BJ (cell line): Measurements from ENCODE around the gene RNF213. TPM values are rescaled to one million over a fixed set of nuclear protein-coding genes. Genes with fewer than 3 reads are reported as not detected.

Experiments
- CTCF ChIA-PET: fragments of 350-600 bp; formaldehyde crosslinking; extraction: SDS; loops from one replicate; lab custom pipeline; 2021; ENCODE audit warnings: antibody characterized with exemption, inconsistent platforms; lab: Yijun Ruan, JAX
- POLR2A ChIA-PET: fragments of 300-600 bp; sonication (Branson Sonifier 250); formaldehyde crosslinking; extraction: SDS; loops from one replicate; lab custom pipeline; 2021; ENCODE audit warnings: antibody characterized with exemption; lab: Charles Lee
- DNase-seq: peaks from one replicate; pipeline ENCODE4 v3.0.0-alpha.2; 2011; ENCODE audit warnings: low read depth
- H3K27me3 ChIP-seq: 2 replicates; pipeline ENCODE4 v1.6.0; 2011; ENCODE audit warnings: low read length; ENCODE audit not compliant: control insufficient read depth, insufficient read depth
- H3K36me3 ChIP-seq: 2 replicates; pipeline ENCODE4 v1.5.1; 2011; ENCODE audit warnings: low read length; ENCODE audit not compliant: control insufficient read depth, insufficient read depth
- H3K4me3 ChIP-seq: 2 replicates; pipeline ENCODE4 v1.5.1; 2011; ENCODE audit warnings: low read depth, mild to moderate bottlenecking, control low read depth, low read length
- CTCF ChIP-seq: IDR thresholded peaks from 2 replicates; pipeline ENCODE4 v1.5.1; 2011; ENCODE audit warnings: low read depth, mild to moderate bottlenecking, control low read depth, inconsistent platforms, low read length, moderate library complexity; ENCODE audit not compliant: insufficient read depth
- polyA plus RNA-seq: library from polyadenylated mRNA; depleted of rRNA; stranded (reverse); fragments of >200 nt; gene quantifications from 2 replicates; pipeline ENCODE4 v1.2.3, GENCODE V29; 2011

Gene RNF213
- polyA plus RNA-seq, 1 experiment, result 53.1 TPM

- H3K27me3 ChIP-seq, result no peaks in the 10 kb centered on the region
- peaks cover 13% of the 10 kb centered on the region for H3K36me3 ChIP-seq
- no peak for DNase-seq
- ChIA-PET POLR2A (no interaction called here), CTCF (interaction anchor here (0.9 to 1.2 kb wide), 2 partner anchors 13 to 18 kb away, joined by 3 read pairs; no protein-coding TSS in a partner anchor)
- TF ChIP-seq CTCF, result no peak
- no peak overlapping the region for H3K4me3 ChIP-seq
These were observed 14.9 kb upstream of the RNF213 start for GRCh38 chr17:80245566-80246265.

- no peak for DNase-seq
- POLR2A ChIA-PET, result no interaction called here
- peaks cover 13% of the 10 kb centered on the region for H3K36me3 ChIP-seq
- no peak for TF ChIP-seq CTCF
- no peaks in the 10 kb centered on the region for H3K27me3 ChIP-seq
- CTCF ChIA-PET, result interaction anchor here (1.2 kb wide), 1 partner anchor 14 kb away, joined by 3 read pairs; no protein-coding TSS in a partner anchor
- H3K4me3 ChIP-seq, result no peak overlapping the region
These were observed 14.4 kb upstream of the RNF213 start for GRCh38 chr17:80246266-80246681.

- CTCF ChIA-PET, result interaction anchor here (0.8 kb wide), 1 partner anchor 165 kb away, joined by 3 read pairs; no protein-coding TSS in a partner anchor
- POLR2A ChIA-PET, result no interaction called here
- Histone ChIP-seq H3K27me3 (no peaks in the 10 kb centered on the region), H3K36me3 (peaks cover 13% of the 10 kb centered on the region), H3K4me3 (no peak overlapping the region)
- no peak for DNase-seq
- no peak for TF ChIP-seq CTCF
These were observed 13.9 kb upstream of the RNF213 start for GRCh38 chr17:80246726-80247125.

- ChIA-PET CTCF (interaction anchor here (0.8 kb wide), 1 partner anchor 165 kb away, joined by 3 read pairs; no protein-coding TSS in a partner anchor), POLR2A (no interaction called here)
- Histone ChIP-seq H3K27me3 (no peaks in the 10 kb centered on the region), H3K36me3 (peaks cover 14% of the 10 kb centered on the region), H3K4me3 (no peak overlapping the region)
- no peak for DNase-seq
- TF ChIP-seq CTCF, result no peak
These were observed 13.1 kb upstream of the RNF213 start for GRCh38 chr17:80247561-80247960.

- ChIA-PET CTCF (no interaction called here), POLR2A (no interaction called here)
- no peak for TF ChIP-seq CTCF
- no peak for DNase-seq
- Histone ChIP-seq H3K4me3 (no peak overlapping the region), H3K36me3 (peaks cover 16% of the 10 kb centered on the region), H3K27me3 (no peaks in the 10 kb centered on the region)
These were observed 12.4 kb upstream of the RNF213 start for GRCh38 chr17:80248001-80248893.
